Kidney (tissue), 14 donors: ENCODE results near the gene KXD1. TPM values are rescaled to one million over a fixed set of nuclear protein-coding genes. Genes with fewer than 3 reads are reported as not detected.

Source experiments
- DNase-seq, 5 donors: peaks; one replicate each; pipeline ENCODE4 v3.0.0-alpha.2; 2013 to 2020
- FAIRE-seq: peaks from 2 replicates; lab custom pipeline; 2012; peaks lifted over from hg19 to GRCh38; lab: Jason Lieb, UNC
- H3K27ac ChIP-seq, 2 donors: one replicate each; pipeline ENCODE4 v1.7.0; 2013; ENCODE audit warnings: low read depth in 2 of 2, low read length in 2 of 2, inconsistent platforms in 1 of 2
- H3K27me3 ChIP-seq: one replicate; pipeline ENCODE4 v1.7.1; 2013; ENCODE audit warnings: low read length, inconsistent platforms; ENCODE audit not compliant: control insufficient read depth, insufficient read depth
- H3K36me3 ChIP-seq, 3 donors: one replicate each; pipeline versions ENCODE4 v1.7.0 to v1.7.1; 2013; ENCODE audit warnings: low read length in 3 of 3, control low read depth in 1 of 3, inconsistent platforms in 1 of 3; ENCODE audit not compliant: insufficient read depth in 3 of 3, control insufficient read depth in 2 of 3
- H3K4me1 ChIP-seq, 3 donors: one replicate each; pipeline versions ENCODE4 v1.7.0 to v1.7.1; 2013; ENCODE audit warnings: low read length in 3 of 3, inconsistent platforms in 1 of 3, low read depth in 1 of 3; ENCODE audit not compliant: control insufficient read depth in 2 of 3, insufficient read depth in 2 of 3
- H3K4me3 ChIP-seq, 3 donors: one replicate each; pipeline versions ENCODE4 v1.7.0 to v1.8.1; 2013; ENCODE audit warnings: low read length in 3 of 3, control low read depth in 1 of 3, inconsistent platforms in 1 of 3
- H3K9ac ChIP-seq, 3 donors: one replicate each; pipeline versions ENCODE4 v1.7.0 to v1.7.1; 2013; ENCODE audit warnings: low read length in 3 of 3, control low read depth in 1 of 3, inconsistent platforms in 1 of 3
- H3K9me3 ChIP-seq, 3 donors: one replicate each; pipeline versions ENCODE4 v1.7.0 to v1.7.1; 2013; ENCODE audit warnings: low read length in 3 of 3, control low read depth in 1 of 3, inconsistent platforms in 1 of 3; ENCODE audit not compliant: control insufficient read depth in 2 of 3, insufficient read depth in 1 of 3
- intact Hi-C: fragments of 100-400 bp; cut with DNase I; formaldehyde crosslinking; loops from one replicate; pipeline ENCODE4 v1.11.1; 2022
- polyA plus RNA-seq: library from polyadenylated mRNA; stranded (reverse); fragments of 350-450 nt; fragmentation: Illumina TruSeq; extraction: RNeasy Lipid Tissue Mini Kit (QIAGEN cat#74804); gene quantifications from one replicate; pipeline ENCODE4 v1.2.3, GENCODE V29; 2014; ENCODE audit warnings: low read depth, low replicate concordance; ENCODE audit not compliant: insufficient read depth
- total RNA-seq: library from RNA; stranded (reverse); fragmentation: NEBNext Ultra II Directional; extraction: Animal tissue kit (Norgen Biotek cat#: 25700); gene quantifications from one replicate; pipeline ENCODE4 v1.2.1, GENCODE V29; 2021
- TF ChIP-seq, protein P1 (sequence below): IDR thresholded peaks from 3 replicates; pipeline ENCODE4 v1.5.1; 2012; ENCODE audit warnings: mild to moderate bottlenecking, moderate library complexity, borderline replicate concordance; ENCODE audit not compliant: insufficient read depth; ENCODE audit errors: extremely low read depth
- donor health status: control.
- donor health status: control.
- donor health status: control.
- donor health status: control.
- donor health status: control.
- donor health status: DM: yes; HTN: yes; CAD: no.
- donor health status: Normal renal cell carcinoma (clear cell type).

KXD1 gene
- total and polyA plus RNA-seq, 2 donors from 2014 or later, result 56.3 to 69.9 TPM

DNA sequence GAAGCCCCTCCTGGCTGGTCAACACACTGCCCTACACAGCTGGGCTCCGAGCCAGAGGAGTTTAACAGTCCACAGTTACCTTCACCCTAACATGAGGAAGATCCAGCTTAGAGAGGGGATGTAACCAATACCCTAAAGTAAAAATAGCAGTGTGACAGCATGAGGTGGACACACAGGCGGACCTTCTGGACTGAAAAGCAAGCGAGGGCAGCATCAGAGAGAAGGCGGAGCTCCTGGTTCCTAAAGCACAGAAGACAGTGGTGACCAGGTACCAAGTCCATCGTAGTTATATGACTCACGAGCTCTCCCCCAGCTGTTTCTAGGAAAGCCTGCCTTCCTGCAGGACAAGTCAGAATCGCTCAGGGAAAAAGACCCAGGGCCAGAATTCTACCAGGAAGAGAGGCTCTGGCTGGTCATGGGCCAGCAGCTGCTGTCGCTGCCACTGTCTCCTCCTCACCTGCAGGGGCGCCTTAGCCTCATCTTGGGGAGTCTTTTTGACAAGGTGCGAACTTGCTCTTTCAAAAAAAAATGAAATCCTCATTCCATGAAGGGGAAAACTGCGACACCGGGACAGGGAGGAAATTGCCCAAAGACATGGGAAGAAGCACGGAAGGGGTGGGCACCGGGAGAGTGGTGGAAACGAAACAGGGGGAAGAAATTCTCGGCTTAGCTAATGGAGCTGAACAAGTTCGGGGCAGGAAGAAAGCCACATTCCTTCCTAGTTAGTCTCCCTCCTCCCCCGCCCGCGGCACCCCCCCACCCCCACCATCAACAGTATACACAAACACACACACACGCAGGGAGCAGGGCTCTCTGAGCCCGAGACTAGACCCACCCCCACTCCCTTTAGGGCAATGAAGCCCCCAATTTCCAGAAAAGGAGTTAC is 37.5 kb upstream of the KXD1 start:
- H3K36me3 ChIP-seq, result no peaks in the 10 kb centered on the region
- peak overlapping the region; percentile 95 to 99 for H3K27ac ChIP-seq
- TF ChIP-seq, protein P1, sequence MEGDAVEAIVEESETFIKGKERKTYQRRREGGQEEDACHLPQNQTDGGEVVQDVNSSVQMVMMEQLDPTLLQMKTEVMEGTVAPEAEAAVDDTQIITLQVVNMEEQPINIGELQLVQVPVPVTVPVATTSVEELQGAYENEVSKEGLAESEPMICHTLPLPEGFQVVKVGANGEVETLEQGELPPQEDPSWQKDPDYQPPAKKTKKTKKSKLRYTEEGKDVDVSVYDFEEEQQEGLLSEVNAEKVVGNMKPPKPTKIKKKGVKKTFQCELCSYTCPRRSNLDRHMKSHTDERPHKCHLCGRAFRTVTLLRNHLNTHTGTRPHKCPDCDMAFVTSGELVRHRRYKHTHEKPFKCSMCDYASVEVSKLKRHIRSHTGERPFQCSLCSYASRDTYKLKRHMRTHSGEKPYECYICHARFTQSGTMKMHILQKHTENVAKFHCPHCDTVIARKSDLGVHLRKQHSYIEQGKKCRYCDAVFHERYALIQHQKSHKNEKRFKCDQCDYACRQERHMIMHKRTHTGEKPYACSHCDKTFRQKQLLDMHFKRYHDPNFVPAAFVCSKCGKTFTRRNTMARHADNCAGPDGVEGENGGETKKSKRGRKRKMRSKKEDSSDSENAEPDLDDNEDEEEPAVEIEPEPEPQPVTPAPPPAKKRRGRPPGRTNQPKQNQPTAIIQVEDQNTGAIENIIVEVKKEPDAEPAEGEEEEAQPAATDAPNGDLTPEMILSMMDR, result peak; percentile 65
- H3K9ac ChIP-seq, result peak overlapping the region; percentile 51 to 98 (median 89)
- peak overlapping the region; percentile 72 to 87 (median 83) for H3K4me3 ChIP-seq
- H3K4me1 ChIP-seq, result peaks cover 2 to 33% (median 30%) of the 10 kb centered on the region in 3 donors
- DNase-seq, result peak; percentile 79 to 92 (median 89)
- no peak for FAIRE-seq
- intact Hi-C loops, result no loop called here
- H3K9me3 ChIP-seq, result no peaks in the 10 kb centered on the region
- no peaks in the 10 kb centered on the region for H3K27me3 ChIP-seq

DNA sequence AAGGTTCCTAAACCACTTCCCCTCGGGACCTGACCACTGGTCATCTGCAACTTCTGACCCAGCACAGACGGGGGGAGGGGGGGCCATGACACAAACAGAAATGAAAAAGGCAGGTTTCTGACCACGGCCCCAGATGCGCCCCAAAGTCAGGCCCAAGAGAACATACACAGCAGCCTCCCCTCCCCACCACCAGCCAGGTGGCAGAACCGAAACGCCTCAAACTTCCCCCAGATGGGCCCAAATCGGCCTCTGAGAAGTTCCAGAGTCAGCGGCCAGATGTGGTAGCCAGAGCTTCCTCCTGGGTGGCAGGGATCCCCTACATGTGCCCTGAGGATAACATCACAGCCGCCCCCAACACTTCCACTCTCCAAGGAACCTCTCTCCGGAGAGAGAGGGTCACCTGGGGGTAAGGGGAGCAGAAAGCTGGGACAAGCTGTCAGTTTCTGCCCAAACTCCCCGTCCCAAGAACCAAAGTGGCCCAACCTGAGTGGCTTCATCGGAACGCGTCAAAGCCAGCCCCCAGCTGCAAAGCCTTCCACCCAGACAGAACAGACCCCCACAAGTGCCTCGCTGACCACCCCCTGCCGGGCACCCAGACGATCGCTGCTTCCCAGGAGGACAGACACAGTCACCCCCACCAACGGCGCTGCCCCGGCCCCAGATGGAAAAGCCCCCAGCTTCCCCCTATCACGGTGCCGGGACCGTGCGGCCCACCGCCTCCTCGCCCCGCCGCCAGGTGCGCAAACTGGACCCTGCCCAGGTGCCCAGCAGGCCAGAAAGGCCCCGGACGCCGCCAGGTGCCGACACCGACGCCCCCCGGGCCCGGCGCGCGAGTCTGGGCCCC is 36.6 kb upstream of the KXD1 start:
- H3K4me1 ChIP-seq, result peaks cover 2 to 24% (median 22%) of the 10 kb centered on the region in 3 donors
- peak overlapping the region; percentile 72 to 87 (median 83) for H3K4me3 ChIP-seq
- no peaks in the 10 kb centered on the region for H3K27me3 ChIP-seq
- peak overlapping the region; percentile 38 to 98 (median 89) for H3K9ac ChIP-seq
- H3K27ac ChIP-seq, result peak overlapping the region; percentile 95 to 99
- DNase-seq, result peak in 4 of 5 donors; percentile 40 to 88 (median 66)
- no peaks in the 10 kb centered on the region for H3K9me3 ChIP-seq
- FAIRE-seq, result no peak
- intact Hi-C loops, result no loop called here
- no peaks in the 10 kb centered on the region for H3K36me3 ChIP-seq
- TF ChIP-seq, protein P1, result no peak

DNA sequence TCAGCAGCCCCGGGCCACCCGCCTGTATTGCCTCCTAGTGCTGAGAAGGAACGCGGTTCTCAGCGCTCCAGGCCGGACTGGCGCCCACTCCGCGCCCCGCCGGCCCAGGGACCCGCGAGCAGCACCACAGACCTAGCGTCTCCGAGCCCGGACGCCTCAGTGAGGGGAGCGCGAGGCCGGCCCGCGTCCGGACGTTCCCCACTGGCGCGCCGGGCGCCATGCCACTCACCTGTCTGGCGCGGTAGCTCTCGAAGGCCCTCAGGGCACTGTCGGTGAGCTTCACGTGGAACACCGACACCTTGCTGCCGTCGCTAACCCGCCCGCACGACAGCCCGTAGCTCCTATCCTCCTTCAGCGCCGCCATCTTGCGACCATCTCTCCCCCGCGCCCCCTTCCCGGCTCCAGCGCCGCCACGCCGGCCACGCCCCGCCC is 36.0 kb upstream of the KXD1 start, which contains the start of gene ELL:
TSS of gene ELL (minus strand) at position 379 of the 432 bp plus-strand sequence. CDS start at position 364, 15 bp downstream.
- Histone ChIP-seq H3K4me1 (peaks cover 2 to 19% (median 15%) of the 10 kb centered on the region in 3 donors), H3K9me3 (no peaks in the 10 kb centered on the region), H3K27ac (peak within 1 kb of the TSS; percentile 95 to 99), H3K27me3 (no peaks in the 10 kb centered on the region), H3K4me3 (peak within 1 kb of the TSS; percentile 83 to 91 (median 87)), H3K9ac (peak within 1 kb of the TSS; percentile 74 to 98 (median 89)), H3K36me3 (no peaks in the 10 kb centered on the region)
- TF ChIP-seq, protein P1, result no peak
- DNase-seq (no peak), FAIRE-seq (no peak)
- intact Hi-C loops, result no loop called here
